BE2C (cell line): ENCODE results near the gene OR6B1.

Experiments used
- DNase-seq: peaks from one replicate; pipeline ENCODE4 v3.0.0-alpha.2; 2020
- H3K27me3 ChIP-seq: fragments of 250-450 bp; sonication (Bioruptor Pico); 2 replicates; pipeline ENCODE4 v1.5.1; 2020; ENCODE audit warnings: mild to moderate bottlenecking
- H3K36me3 ChIP-seq: fragments of 250-450 bp; sonication (Bioruptor Pico); 2 replicates; pipeline ENCODE4 v1.5.1; 2020; ENCODE audit warnings: mild to moderate bottlenecking
- H3K4me1 ChIP-seq: fragments of 250-450 bp; sonication (Bioruptor Pico); 2 replicates; pipeline ENCODE4 v1.5.1; 2020
- H3K4me3 ChIP-seq: 2 replicates; pipeline ENCODE4 v1.5.1; 2011; ENCODE audit warnings: low read depth, low read length
- H3K9me3 ChIP-seq: fragments of 250-450 bp; sonication (Bioruptor Pico); 2 replicates; pipeline ENCODE4 v1.5.1; 2020
- TF ChIP-seq, protein P1 (sequence below): IDR thresholded peaks from 2 replicates; pipeline ENCODE4 v1.5.1; 2012; ENCODE audit warnings: mild to moderate bottlenecking, low read depth, low read length

Gene OR6B1

DNA sequence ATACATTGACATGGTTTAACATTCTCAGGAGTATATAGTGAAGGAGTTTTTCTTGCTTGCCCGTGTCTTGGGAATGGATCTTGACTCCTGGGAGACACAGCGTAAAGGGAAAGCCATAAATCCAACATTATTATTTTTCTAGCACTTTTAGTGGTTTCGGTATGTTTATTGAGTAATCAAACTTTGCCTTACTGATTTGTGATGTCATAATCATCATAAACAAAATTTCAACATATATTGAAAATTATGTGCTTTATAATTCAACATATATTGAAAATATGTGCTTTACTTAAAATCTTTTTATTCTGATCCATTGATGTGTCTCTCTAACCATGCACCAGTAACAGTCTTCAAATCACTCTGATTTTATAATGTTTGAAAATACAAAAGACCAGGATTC is 28.4 kb downstream of the OR6B1 start:
- no peak for DNase-seq
- H3K27me3 ChIP-seq: no peaks in the 10 kb centered on the region; the same call in 1 of the 2 replicates
- H3K36me3 ChIP-seq: no peaks in the 10 kb centered on the region
- H3K4me1 ChIP-seq: no peaks in the 10 kb centered on the region
- TF ChIP-seq, protein P1, sequence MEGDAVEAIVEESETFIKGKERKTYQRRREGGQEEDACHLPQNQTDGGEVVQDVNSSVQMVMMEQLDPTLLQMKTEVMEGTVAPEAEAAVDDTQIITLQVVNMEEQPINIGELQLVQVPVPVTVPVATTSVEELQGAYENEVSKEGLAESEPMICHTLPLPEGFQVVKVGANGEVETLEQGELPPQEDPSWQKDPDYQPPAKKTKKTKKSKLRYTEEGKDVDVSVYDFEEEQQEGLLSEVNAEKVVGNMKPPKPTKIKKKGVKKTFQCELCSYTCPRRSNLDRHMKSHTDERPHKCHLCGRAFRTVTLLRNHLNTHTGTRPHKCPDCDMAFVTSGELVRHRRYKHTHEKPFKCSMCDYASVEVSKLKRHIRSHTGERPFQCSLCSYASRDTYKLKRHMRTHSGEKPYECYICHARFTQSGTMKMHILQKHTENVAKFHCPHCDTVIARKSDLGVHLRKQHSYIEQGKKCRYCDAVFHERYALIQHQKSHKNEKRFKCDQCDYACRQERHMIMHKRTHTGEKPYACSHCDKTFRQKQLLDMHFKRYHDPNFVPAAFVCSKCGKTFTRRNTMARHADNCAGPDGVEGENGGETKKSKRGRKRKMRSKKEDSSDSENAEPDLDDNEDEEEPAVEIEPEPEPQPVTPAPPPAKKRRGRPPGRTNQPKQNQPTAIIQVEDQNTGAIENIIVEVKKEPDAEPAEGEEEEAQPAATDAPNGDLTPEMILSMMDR: no peak
- H3K4me3 ChIP-seq: no peak overlapping the region
- no peaks in the 10 kb centered on the region for H3K9me3 ChIP-seq

DNA sequence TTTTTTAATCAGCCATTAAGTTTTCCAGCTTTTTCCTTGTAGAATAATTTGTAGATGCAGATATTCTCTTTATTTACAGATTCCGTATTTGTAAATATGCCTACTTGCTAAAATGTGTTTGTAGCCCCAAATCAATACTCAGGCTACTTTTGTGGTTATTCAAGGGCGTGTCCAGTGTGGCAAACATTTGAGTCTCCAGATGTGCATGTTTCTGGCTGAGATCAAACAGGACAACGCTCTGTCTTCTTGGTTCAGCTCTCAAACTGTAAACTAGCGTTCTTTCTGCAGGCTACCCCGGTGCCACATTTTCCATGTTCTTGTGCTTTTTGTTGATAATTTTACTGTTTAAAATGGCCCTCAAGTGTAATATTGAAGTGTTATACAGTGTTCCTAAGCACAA is 32.4 kb downstream of the OR6B1 start:
- DNase-seq: no peak
- no peaks in the 10 kb centered on the region for H3K9me3 ChIP-seq
- no peaks in the 10 kb centered on the region for H3K36me3 ChIP-seq
- no peaks in the 10 kb centered on the region for H3K4me1 ChIP-seq
- TF ChIP-seq, protein P1: no peak
- H3K4me3 ChIP-seq: no peak overlapping the region
- H3K27me3 ChIP-seq: no peaks in the 10 kb centered on the region

DNA sequence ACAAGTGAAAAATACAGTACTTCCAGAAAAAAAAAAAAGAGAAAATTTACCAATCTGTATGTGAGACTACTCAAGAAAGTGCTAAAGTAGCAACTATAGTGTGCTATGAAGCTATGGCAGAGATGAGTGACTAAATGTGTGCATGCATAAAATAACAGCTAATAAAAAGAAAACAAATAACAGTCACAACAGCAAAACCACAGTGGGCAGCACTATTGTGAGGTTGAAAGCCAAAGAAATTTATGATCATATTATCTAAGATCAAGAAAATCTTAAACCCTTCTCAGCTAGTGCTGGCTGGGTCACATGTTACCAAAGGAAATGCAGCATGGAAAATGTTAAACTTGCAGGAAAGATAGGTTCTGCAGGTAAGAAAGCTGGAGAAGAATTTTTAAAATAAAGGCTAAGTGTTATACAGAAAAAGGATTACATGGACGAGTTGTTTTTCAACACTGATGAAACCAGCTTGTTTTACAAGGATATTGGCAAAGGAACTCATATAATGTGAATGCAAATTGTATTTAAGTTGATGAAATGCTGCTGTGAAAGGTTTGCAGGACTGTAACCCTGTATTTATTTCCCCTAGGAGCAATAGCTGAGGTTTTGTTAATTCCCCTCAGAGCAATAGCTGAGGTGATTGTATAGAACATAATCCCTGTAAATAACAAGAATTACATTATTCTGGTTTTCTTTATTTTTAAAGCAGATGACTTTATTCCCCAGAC is 33.0 kb downstream of the OR6B1 start:
- H3K9me3 ChIP-seq: no peaks in the 10 kb centered on the region
- H3K36me3 ChIP-seq: no peaks in the 10 kb centered on the region
- H3K4me3 ChIP-seq: no peak overlapping the region
- H3K4me1 ChIP-seq: no peaks in the 10 kb centered on the region
- H3K27me3 ChIP-seq: no peaks in the 10 kb centered on the region
- TF ChIP-seq, protein P1: no peak
- no peak for DNase-seq

DNA sequence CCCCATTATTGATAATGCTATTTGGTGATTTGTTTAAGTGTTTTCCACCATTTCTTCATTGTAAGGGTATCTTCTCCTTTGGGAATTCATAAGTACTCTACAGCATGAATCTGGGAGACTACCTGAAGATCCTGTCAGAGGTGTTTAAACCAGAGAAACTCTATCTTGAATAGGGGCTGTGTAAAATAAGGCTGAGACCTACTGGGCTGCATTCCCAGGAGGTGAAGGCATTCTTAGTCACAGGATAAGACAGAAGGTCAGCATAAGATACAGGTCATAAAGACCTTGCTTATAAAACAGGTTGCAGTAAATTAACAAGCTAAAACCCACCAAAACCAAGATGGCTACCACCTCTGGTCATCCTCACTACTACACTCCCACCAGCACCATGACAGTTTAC is 35.3 kb downstream of the OR6B1 start:
- Histone ChIP-seq H3K27me3 (no peaks in the 10 kb centered on the region), H3K4me3 (no peak overlapping the region), H3K36me3 (no peaks in the 10 kb centered on the region), H3K4me1 (no peaks in the 10 kb centered on the region), H3K9me3 (no peaks in the 10 kb centered on the region)
- no peak for DNase-seq
- TF ChIP-seq, protein P1: no peak

DNA sequence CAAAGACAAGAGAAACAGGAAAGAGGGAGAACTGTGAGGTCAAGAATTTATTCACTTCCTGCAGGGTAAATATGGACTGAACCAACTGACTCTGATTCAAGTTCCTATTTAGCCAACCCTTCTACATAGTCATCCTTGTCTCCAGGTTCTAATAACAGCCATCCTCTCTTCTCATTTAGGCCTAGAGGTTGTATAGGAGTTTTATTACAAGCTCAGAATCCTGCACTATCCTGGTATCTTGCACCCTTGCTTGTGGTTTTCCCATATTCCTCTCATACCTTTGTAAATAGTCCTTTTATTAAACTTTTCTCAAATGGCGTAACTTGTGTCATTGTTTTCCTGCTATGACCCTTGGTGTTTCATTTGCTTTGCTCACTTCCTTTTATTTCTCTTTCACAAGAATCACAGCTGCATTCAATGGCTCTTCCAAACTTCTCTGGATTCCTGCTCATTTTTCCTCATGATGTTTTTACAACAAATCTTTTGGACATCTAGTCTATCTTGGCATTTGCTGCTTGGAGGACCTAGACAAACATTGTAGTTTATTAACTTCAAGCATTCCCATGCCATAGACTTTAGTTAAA is 36.3 kb downstream of the OR6B1 start:
- no peak for DNase-seq
- no peaks in the 10 kb centered on the region for H3K27me3 ChIP-seq

More for the DNA sequence above, 36.3 kb downstream of the OR6B1 start:
- TF ChIP-seq, protein P1: no peak
- Histone ChIP-seq H3K4me3 (no peak overlapping the region), H3K4me1 (no peaks in the 10 kb centered on the region), H3K9me3 (no peaks in the 10 kb centered on the region), H3K36me3 (no peaks in the 10 kb centered on the region)
